BE2C (cell line): ENCODE measurements around the gene RCL1.

Source experiments
- DNase-seq: peaks from one replicate; pipeline ENCODE4 v3.0.0-alpha.2; 2020
- H3K27me3 ChIP-seq: fragments of 250-450 bp; sonication (Bioruptor Pico); 2 replicates; pipeline ENCODE4 v1.5.1; 2020; ENCODE audit warnings: mild to moderate bottlenecking
- H3K36me3 ChIP-seq: fragments of 250-450 bp; sonication (Bioruptor Pico); 2 replicates; pipeline ENCODE4 v1.5.1; 2020; ENCODE audit warnings: mild to moderate bottlenecking
- H3K4me1 ChIP-seq: fragments of 250-450 bp; sonication (Bioruptor Pico); 2 replicates; pipeline ENCODE4 v1.5.1; 2020
- H3K4me3 ChIP-seq: 2 replicates; pipeline ENCODE4 v1.5.1; 2011; ENCODE audit warnings: low read depth, low read length
- H3K9me3 ChIP-seq: fragments of 250-450 bp; sonication (Bioruptor Pico); 2 replicates; pipeline ENCODE4 v1.5.1; 2020
- CTCF ChIP-seq: IDR thresholded peaks from 2 replicates; pipeline ENCODE4 v1.5.1; 2012; ENCODE audit warnings: mild to moderate bottlenecking, low read depth, low read length

RCL1 gene

GRCh38 chr9:4836676-4837075 is 43.9 kb downstream of the RCL1 start:
- H3K36me3 ChIP-seq = peaks cover 12% of the 10 kb centered on the region
- no peak overlapping the region for H3K4me3 ChIP-seq
- H3K27me3 ChIP-seq = no peaks in the 10 kb centered on the region
- no peaks in the 10 kb centered on the region; the same call in 1 of the 2 replicates for H3K4me1 ChIP-seq
- DNase-seq = no peak
- H3K9me3 ChIP-seq = no peaks in the 10 kb centered on the region
- TF ChIP-seq CTCF = no peak

GRCh38 chr9:4837261-4838188 is 44.8 kb downstream of the RCL1 start:
- no peaks in the 10 kb centered on the region for H3K4me1 ChIP-seq
- no peak for DNase-seq
- no peaks in the 10 kb centered on the region for H3K9me3 ChIP-seq
- peaks cover 20% of the 10 kb centered on the region for H3K36me3 ChIP-seq
- H3K4me3 ChIP-seq = no peak overlapping the region
- no peak for TF ChIP-seq CTCF
- H3K27me3 ChIP-seq = no peaks in the 10 kb centered on the region

- H3K27me3 ChIP-seq = no peaks in the 10 kb centered on the region
- H3K36me3 ChIP-seq = peaks cover 22% of the 10 kb centered on the region
- no peak overlapping the region for H3K4me3 ChIP-seq
- no peaks in the 10 kb centered on the region for H3K9me3 ChIP-seq
- no peaks in the 10 kb centered on the region for H3K4me1 ChIP-seq
- no peak for TF ChIP-seq CTCF
- DNase-seq = no peak
Observed at GRCh38 chr9:4838189-4838546, 45.4 kb downstream of the RCL1 start.

- no peak for TF ChIP-seq CTCF
- Histone ChIP-seq H3K4me1 (no peaks in the 10 kb centered on the region), H3K36me3 (peaks cover 25% of the 10 kb centered on the region), H3K4me3 (no peak overlapping the region), H3K27me3 (no peaks in the 10 kb centered on the region), H3K9me3 (no peaks in the 10 kb centered on the region)
- no peak for DNase-seq
Observed at GRCh38 chr9:4839470-4839912, 46.7 kb downstream of the RCL1 start.

- Histone ChIP-seq H3K9me3 (no peaks in the 10 kb centered on the region), H3K4me3 (no peak overlapping the region), H3K4me1 (no peaks in the 10 kb centered on the region), H3K27me3 (no peaks in the 10 kb centered on the region), H3K36me3 (peaks cover 28% of the 10 kb centered on the region)
- TF ChIP-seq CTCF = no peak
- no peak for DNase-seq
Observed at GRCh38 chr9:4840018-4840417, 47.3 kb downstream of the RCL1 start.

- Histone ChIP-seq H3K9me3 (no peaks in the 10 kb centered on the region), H3K4me1 (no peaks in the 10 kb centered on the region), H3K27me3 (no peaks in the 10 kb centered on the region), H3K36me3 (peaks cover 38% of the 10 kb centered on the region), H3K4me3 (no peak overlapping the region)
- TF ChIP-seq CTCF = no peak
- DNase-seq = no peak
Observed at GRCh38 chr9:4842213-4842612, 49.5 kb downstream of the RCL1 start.
